Neuronal stem cell (in vitro differentiated cells): ENCODE measurements around the gene NOMO2.
"Not testable (repeated sequence)": the region's sequence is repeated elsewhere in the genome, so short reads cannot be mapped to it uniquely, and the experiment has no call there.

ENCODE experiments used
- DNase-seq: peaks from one replicate; pipeline ENCODE4 v3.0.0-alpha.2; 2013; ENCODE audit warnings: low spot score
- H2AFZ ChIP-seq: one replicate; pipeline ENCODE4 v1.6.1; 2013; ENCODE audit warnings: mild to moderate bottlenecking, low read length, inconsistent platforms
- H2AK5ac ChIP-seq: 2 replicates; pipeline ENCODE4 v1.6.1; 2013; ENCODE audit warnings: low read depth, mild to moderate bottlenecking, inconsistent platforms, low read length, moderate library complexity, mixed read lengths
- H2BK120ac ChIP-seq: 2 replicates; pipeline ENCODE4 v1.6.1; 2013; ENCODE audit warnings: low read depth, mild to moderate bottlenecking, inconsistent platforms, low read length, moderate library complexity, mixed read lengths
- H2BK12ac ChIP-seq: one replicate; pipeline ENCODE4 v1.6.1; 2013; ENCODE audit warnings: low read length, inconsistent platforms
- H2BK15ac ChIP-seq: 2 replicates; pipeline ENCODE4 v1.6.1; 2013; ENCODE audit warnings: mild to moderate bottlenecking, low read length, inconsistent platforms, mixed read lengths
- H2BK5ac ChIP-seq: one replicate; pipeline ENCODE4 v1.6.1; 2013; ENCODE audit warnings: inconsistent platforms, mild to moderate bottlenecking, low read length, moderate library complexity
- H3K14ac ChIP-seq: one replicate; pipeline ENCODE4 v1.6.1; 2013; ENCODE audit warnings: low read length, inconsistent platforms
- H3K18ac ChIP-seq: 2 replicates; pipeline ENCODE4 v1.6.1; 2013; ENCODE audit warnings: low read length, inconsistent platforms
- H3K23ac ChIP-seq: 2 replicates; pipeline ENCODE4 v1.6.1; 2013; ENCODE audit warnings: low read depth, mild to moderate bottlenecking, mixed read lengths, low read length, inconsistent platforms; ENCODE audit not compliant: poor library complexity
- H3K27ac ChIP-seq: replicated peaks from 3 replicates; pipeline ENCODE4 v1.5.1; 2013; ENCODE audit warnings: low read length, inconsistent platforms
- H3K27me3 ChIP-seq, 3 experiments: 2 replicates each; pipeline ENCODE4 v1.6.1; 2013; ENCODE audit warnings: low read length in 3 of 3, mild to moderate bottlenecking in 2 of 3, inconsistent platforms in 1 of 3, low read depth in 1 of 3, mixed read lengths in 1 of 3, moderate library complexity in 1 of 3; ENCODE audit not compliant: control insufficient read depth in 3 of 3, insufficient read depth in 3 of 3
- H3K36me3 ChIP-seq, 2 donors: replicated peaks in 1 of 2; 2 replicates each; pipeline ENCODE4 v1.6.1; 2013; ENCODE audit warnings: low read length in 2 of 2; ENCODE audit not compliant: control insufficient read depth in 2 of 2, insufficient read depth in 2 of 2
- H3K4ac ChIP-seq: 2 replicates; pipeline ENCODE4 v1.6.1; 2013; ENCODE audit warnings: inconsistent platforms, mild to moderate bottlenecking, low read length, moderate library complexity
- H3K4me1 ChIP-seq, 2 donors: 1 replicate in 1 of 2; 2 replicates in 1 of 2; pipeline ENCODE4 v1.6.1; 2013; ENCODE audit warnings: low read length in 2 of 2, low read depth in 1 of 2; ENCODE audit not compliant: control insufficient read depth in 2 of 2, insufficient read depth in 1 of 2
- H3K4me2 ChIP-seq: one replicate; pipeline ENCODE4 v1.6.1; 2013; ENCODE audit warnings: mild to moderate bottlenecking, low read length, inconsistent platforms; ENCODE audit not compliant: insufficient read depth, poor library complexity, severe bottlenecking
- H3K4me3 ChIP-seq, 2 donors: 2 replicates each; pipeline ENCODE4 v1.5.1; 2013; ENCODE audit warnings: low read length in 2 of 2, mild to moderate bottlenecking in 2 of 2, inconsistent platforms in 1 of 2, moderate library complexity in 1 of 2
- H3K79me1 ChIP-seq: one replicate; pipeline ENCODE4 v1.6.1; 2013; ENCODE audit warnings: low read depth, mild to moderate bottlenecking, inconsistent platforms, low read length, moderate library complexity
- H3K9ac ChIP-seq: one replicate; pipeline ENCODE4 v1.6.1; 2013; ENCODE audit warnings: mild to moderate bottlenecking, low read depth, low read length, inconsistent platforms; ENCODE audit not compliant: poor library complexity
- H3K9me3 ChIP-seq, 2 donors: replicated peaks in 1 of 2; 2 replicates each; pipeline versions ENCODE3 to v1.6.1; 2013; ENCODE audit warnings: low read length in 2 of 2, mild to moderate bottlenecking in 2 of 2, inconsistent platforms in 1 of 2, low read depth in 1 of 2, mixed read lengths in 1 of 2, moderate library complexity in 1 of 2; ENCODE audit not compliant: control insufficient read depth in 2 of 2, insufficient read depth in 1 of 2
- H4K8ac ChIP-seq: one replicate; pipeline ENCODE4 v1.6.1; 2013; ENCODE audit warnings: low read depth, mild to moderate bottlenecking, inconsistent platforms, low read length, moderate library complexity
- H4K91ac ChIP-seq: one replicate; pipeline ENCODE4 v1.6.1; 2013; ENCODE audit warnings: low read length, low read depth, mild to moderate bottlenecking, inconsistent platforms; ENCODE audit not compliant: poor library complexity
- WGBS, 2 donors: extraction: QIAGEN DNeasy Blood & Tissue Kit; methylation state at CpG; one replicate each; pipeline ENCODE4 v1.1.7; 2013; ENCODE audit warnings: missing lambda C conversion rate in 2 of 2, mixed read lengths in 1 of 2; ENCODE audit not compliant: insufficient read length in 2 of 2, insufficient replicate concordance in 1 of 2; ENCODE audit errors: extremely low coverage in 2 of 2; 5-methylcytosine and 5-hydroxymethylcytosine counted together

Gene NOMO2

GRCh38 chr16:18521445-18522181, 40.3 kb downstream of the NOMO2 start:
- not testable (repeated sequence) for H3K18ac ChIP-seq, H2BK120ac ChIP-seq, H2BK15ac ChIP-seq, H4K91ac ChIP-seq, H3K9me3 ChIP-seq, H2AFZ ChIP-seq, H2AK5ac ChIP-seq, H3K27me3 ChIP-seq, H3K4me3 ChIP-seq, H2BK12ac ChIP-seq, DNase-seq, H3K27ac ChIP-seq, H3K79me1 ChIP-seq, H3K4me2 ChIP-seq, H3K9ac ChIP-seq, H3K4me1 ChIP-seq, H3K36me3 ChIP-seq, H3K4ac ChIP-seq, H2BK5ac ChIP-seq, H3K14ac ChIP-seq, H3K23ac ChIP-seq, H4K8ac ChIP-seq
- WGBS, 2 donors, result no CpG with 5 or more reads among the region's 15 CpGs

GRCh38 chr16:18518536-18519283, 43.2 kb downstream of the NOMO2 start:
- not testable (repeated sequence) for H3K14ac ChIP-seq, H3K23ac ChIP-seq, H3K36me3 ChIP-seq, H3K27me3 ChIP-seq, H3K79me1 ChIP-seq, H2AFZ ChIP-seq, H2BK120ac ChIP-seq, H2BK12ac ChIP-seq, H3K4me2 ChIP-seq, H3K4me1 ChIP-seq, H3K27ac ChIP-seq, H3K9ac ChIP-seq, DNase-seq, H3K18ac ChIP-seq, H3K4me3 ChIP-seq, H4K8ac ChIP-seq, H2AK5ac ChIP-seq, H3K9me3 ChIP-seq, H4K91ac ChIP-seq, H2BK15ac ChIP-seq, H3K4ac ChIP-seq, H2BK5ac ChIP-seq
- no CpG with 5 or more reads among the region's 12 CpGs for WGBS, 2 donors

- H3K79me1 ChIP-seq, H2AK5ac ChIP-seq, DNase-seq, H3K27me3 ChIP-seq, H2BK5ac ChIP-seq, H2BK12ac ChIP-seq, H3K4me3 ChIP-seq, H3K23ac ChIP-seq, H4K8ac ChIP-seq, H3K14ac ChIP-seq, H2BK15ac ChIP-seq, H2AFZ ChIP-seq, H3K27ac ChIP-seq, H3K4ac ChIP-seq, H3K4me1 ChIP-seq, H3K36me3 ChIP-seq, H3K18ac ChIP-seq, H3K9me3 ChIP-seq, H3K9ac ChIP-seq, H2BK120ac ChIP-seq, H3K4me2 ChIP-seq, H4K91ac ChIP-seq: not testable (repeated sequence)
- WGBS, 2 donors, result no CpG with 5 or more reads among the region's 7 CpGs
Observed at GRCh38 chr16:18498430-18498829, 63.5 kb downstream of the NOMO2 start.

- H2BK120ac ChIP-seq, H2BK12ac ChIP-seq, H2AFZ ChIP-seq, DNase-seq, H3K18ac ChIP-seq, H2AK5ac ChIP-seq, H2BK5ac ChIP-seq, H3K4me3 ChIP-seq, H3K36me3 ChIP-seq, H3K27me3 ChIP-seq, H3K9me3 ChIP-seq, H3K14ac ChIP-seq, H3K9ac ChIP-seq, H3K4me2 ChIP-seq, H3K79me1 ChIP-seq, H3K4ac ChIP-seq, H4K8ac ChIP-seq, H3K27ac ChIP-seq, H3K23ac ChIP-seq, H2BK15ac ChIP-seq, H4K91ac ChIP-seq, H3K4me1 ChIP-seq: not testable (repeated sequence)
- WGBS, 2 donors, result no CpG with 5 or more reads among the region's 5 CpGs
Observed at GRCh38 chr16:18497032-18497431, 64.9 kb downstream of the NOMO2 start.
